Liver (tissue), 9 donors: ENCODE results near the gene NBEAL2. TPM values are rescaled to one million over a fixed set of nuclear protein-coding genes. Genes with fewer than 3 reads are reported as not detected.

Experiments used
- DNase-seq: peaks from one replicate; pipeline ENCODE4 v3.0.0-alpha.2; 2017; ENCODE audit warnings: low spot score
- H3K27ac ChIP-seq, 2 donors: one replicate each; pipeline ENCODE4 v1.7.0; 2013; ENCODE audit warnings: inconsistent platforms in 2 of 2, low read length in 2 of 2, control low read depth in 1 of 2, low read depth in 1 of 2, mild to moderate bottlenecking in 1 of 2
- H3K27me3 ChIP-seq, 4 donors: one replicate each; pipeline versions ENCODE4 v1.6.1 to v1.7.0; 2013; ENCODE audit warnings: low read length in 3 of 4, inconsistent platforms in 1 of 4, mild to moderate bottlenecking in 1 of 4, moderate library complexity in 1 of 4; ENCODE audit not compliant: control insufficient read depth in 4 of 4, insufficient read depth in 4 of 4
- H3K36me3 ChIP-seq, 4 donors: one replicate each; pipeline versions ENCODE4 v1.6.1 to v1.7.0; 2013; ENCODE audit warnings: low read length in 3 of 4, mild to moderate bottlenecking in 3 of 4, low read depth in 1 of 4, moderate library complexity in 1 of 4; ENCODE audit not compliant: control insufficient read depth in 4 of 4, insufficient read depth in 3 of 4
- H3K4me1 ChIP-seq, 4 donors: one replicate each; pipeline versions ENCODE4 v1.6.1 to v1.7.0; 2013; ENCODE audit warnings: low read length in 3 of 4, mild to moderate bottlenecking in 3 of 4, moderate library complexity in 1 of 4; ENCODE audit not compliant: control insufficient read depth in 4 of 4, insufficient read depth in 4 of 4
- H3K4me3 ChIP-seq, 3 donors: one replicate each; pipeline versions ENCODE4 v1.6.1 to v1.7.0; 2013; ENCODE audit warnings: low read length in 3 of 3, control low read depth in 1 of 3, low read depth in 1 of 3, mild to moderate bottlenecking in 1 of 3
- H3K9ac ChIP-seq, 2 donors: one replicate each; pipeline ENCODE4 v1.7.0; 2013; ENCODE audit warnings: low read length in 2 of 2, mild to moderate bottlenecking in 2 of 2, moderate library complexity in 2 of 2, control low read depth in 1 of 2, low read depth in 1 of 2
- H3K9me3 ChIP-seq, 4 donors: one replicate each; pipeline versions ENCODE4 v1.6.1 to v1.7.0; 2013; ENCODE audit warnings: low read length in 3 of 4; ENCODE audit not compliant: control insufficient read depth in 4 of 4
- EGR1 ChIP-seq, 2 donors: IDR thresholded peaks; 2 replicates each; pipeline ENCODE4 v1.6.1; 2016 to 2018; ENCODE audit warnings: antibody characterized with exemption in 2 of 2, low read depth in 2 of 2
- FOXA1 ChIP-seq: IDR thresholded peaks from 2 replicates; pipeline ENCODE4 v1.6.1; 2016; ENCODE audit warnings: antibody characterized with exemption
- FOXA2 ChIP-seq: IDR thresholded peaks from 2 replicates; pipeline ENCODE4 v1.6.1; 2016; ENCODE audit warnings: antibody characterized with exemption
- HNF4A ChIP-seq, 2 donors: conservative IDR thresholded peaks; 2 replicates each; pipeline ENCODE4 v1.6.1; 2016; ENCODE audit warnings: antibody characterized with exemption in 2 of 2, mild to moderate bottlenecking in 2 of 2
- HNF4G ChIP-seq: IDR thresholded peaks from 2 replicates; pipeline ENCODE4 v1.6.1; 2016; ENCODE audit warnings: antibody characterized with exemption
- JUND ChIP-seq, 2 donors: IDR thresholded peaks; 2 replicates each; pipeline ENCODE4 v1.6.1; 2016; ENCODE audit warnings: antibody characterized with exemption in 2 of 2
- RAD21 ChIP-seq, 2 donors: IDR thresholded peaks; 2 replicates each; pipeline ENCODE4 v1.6.1; 2016; ENCODE audit warnings: antibody characterized with exemption in 2 of 2, mild to moderate bottlenecking in 2 of 2
- RXRA ChIP-seq, 2 donors: IDR thresholded peaks; 2 replicates each; pipeline ENCODE4 v1.6.1; 2017 to 2018; ENCODE audit warnings: antibody characterized with exemption in 2 of 2, mild to moderate bottlenecking in 1 of 2
- TAF1 ChIP-seq: conservative IDR thresholded peaks from 2 replicates; pipeline ENCODE4 v1.6.1; 2016; ENCODE audit warnings: antibody characterized with exemption, mild to moderate bottlenecking
- YY1 ChIP-seq: IDR thresholded peaks from 2 replicates; pipeline ENCODE4 v1.6.1; 2016; ENCODE audit warnings: antibody characterized with exemption, mild to moderate bottlenecking
- ZBTB33 ChIP-seq: IDR thresholded peaks from 2 replicates; pipeline ENCODE4 v1.6.1; 2016; ENCODE audit warnings: antibody characterized with exemption
- WGBS: extraction: QIAGEN DNeasy Blood & Tissue Kit; methylation state at CpG from one replicate; pipeline ENCODE4 v1.1.7; 2013; 5-methylcytosine and 5-hydroxymethylcytosine counted together
- polyA plus RNA-seq, 2 donors: library from polyadenylated mRNA; stranded (reverse) in 1 of 2; unstranded in 1 of 2; fragments of 200-250 nt in 1 of 2; fragments of >200 nt in 1 of 2; fragmentation: Nextera tagmentation in 1 of 2; extraction: Ambion mirVana in 1 of 2; gene quantifications; one replicate each; pipeline versions ENCODE4 v1.2.1 to v1.2.3, GENCODE V29; 2013 to 2015
- total RNA-seq, 2 donors: library from RNA; depleted of rRNA; stranded (reverse); fragments of >200 nt; gene quantifications; one replicate each; pipeline ENCODE4 v1.2.3, GENCODE V29; 2014
- TF ChIP-seq, protein P1 (sequence below): IDR thresholded peaks from 2 replicates; pipeline ENCODE4 v1.6.1; 2016; ENCODE audit warnings: antibody characterized with exemption
- TF ChIP-seq, protein P2 (sequence below): fragments of 150-350 bp; IDR thresholded peaks from 2 replicates; pipeline ENCODE4 v1.5.1; 2017; ENCODE audit warnings: improper control_type of control experiment, low read depth, low read length; ENCODE audit not compliant: missing input control
- TF ChIP-seq, protein P3 (sequence below): IDR thresholded peaks from 2 replicates; pipeline ENCODE4 v1.6.1; 2016; ENCODE audit warnings: antibody characterized with exemption
- TF ChIP-seq, protein P4 (sequence below): IDR thresholded peaks from 2 replicates; pipeline ENCODE4 v1.6.1; 2016; ENCODE audit warnings: antibody characterized with exemption, mild to moderate bottlenecking
- donor health status: healthy.
- donor health status: healthy.
- donor health status: healthy.
- donor health status: healthy.
- donor health status: healthy.

Gene NBEAL2
- total and polyA plus RNA-seq, 4 donors: 2.0 to 20.7 (median 7.6) TPM

- no peak overlapping the region for H3K9ac ChIP-seq
- TF ChIP-seq, protein P1, sequence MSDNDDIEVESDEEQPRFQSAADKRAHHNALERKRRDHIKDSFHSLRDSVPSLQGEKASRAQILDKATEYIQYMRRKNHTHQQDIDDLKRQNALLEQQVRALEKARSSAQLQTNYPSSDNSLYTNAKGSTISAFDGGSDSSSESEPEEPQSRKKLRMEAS: no peak
- TF ChIP-seq JUND (IDR thresholded peaks at IDR 0.05): no peak
- TF ChIP-seq YY1: no peak
- TF ChIP-seq TAF1: no peak
- TF ChIP-seq, protein P2, sequence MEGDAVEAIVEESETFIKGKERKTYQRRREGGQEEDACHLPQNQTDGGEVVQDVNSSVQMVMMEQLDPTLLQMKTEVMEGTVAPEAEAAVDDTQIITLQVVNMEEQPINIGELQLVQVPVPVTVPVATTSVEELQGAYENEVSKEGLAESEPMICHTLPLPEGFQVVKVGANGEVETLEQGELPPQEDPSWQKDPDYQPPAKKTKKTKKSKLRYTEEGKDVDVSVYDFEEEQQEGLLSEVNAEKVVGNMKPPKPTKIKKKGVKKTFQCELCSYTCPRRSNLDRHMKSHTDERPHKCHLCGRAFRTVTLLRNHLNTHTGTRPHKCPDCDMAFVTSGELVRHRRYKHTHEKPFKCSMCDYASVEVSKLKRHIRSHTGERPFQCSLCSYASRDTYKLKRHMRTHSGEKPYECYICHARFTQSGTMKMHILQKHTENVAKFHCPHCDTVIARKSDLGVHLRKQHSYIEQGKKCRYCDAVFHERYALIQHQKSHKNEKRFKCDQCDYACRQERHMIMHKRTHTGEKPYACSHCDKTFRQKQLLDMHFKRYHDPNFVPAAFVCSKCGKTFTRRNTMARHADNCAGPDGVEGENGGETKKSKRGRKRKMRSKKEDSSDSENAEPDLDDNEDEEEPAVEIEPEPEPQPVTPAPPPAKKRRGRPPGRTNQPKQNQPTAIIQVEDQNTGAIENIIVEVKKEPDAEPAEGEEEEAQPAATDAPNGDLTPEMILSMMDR: no peak
- TF ChIP-seq HNF4A (conservative IDR thresholded peaks at IDR 0.05): no peak
- no peak for TF ChIP-seq FOXA1
- TF ChIP-seq RXRA (IDR thresholded peaks at IDR 0.05): no peak
- TF ChIP-seq ZBTB33: no peak
- no peak for TF ChIP-seq HNF4G
- TF ChIP-seq, protein P3, sequence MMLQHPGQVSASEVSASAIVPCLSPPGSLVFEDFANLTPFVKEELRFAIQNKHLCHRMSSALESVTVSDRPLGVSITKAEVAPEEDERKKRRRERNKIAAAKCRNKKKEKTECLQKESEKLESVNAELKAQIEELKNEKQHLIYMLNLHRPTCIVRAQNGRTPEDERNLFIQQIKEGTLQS: no peak
- TF ChIP-seq FOXA2: no peak
- TF ChIP-seq EGR1 (IDR thresholded peaks at IDR 0.05; ENCODE audit: low read depth in 2 of 2): no peak
- TF ChIP-seq, protein P4, sequence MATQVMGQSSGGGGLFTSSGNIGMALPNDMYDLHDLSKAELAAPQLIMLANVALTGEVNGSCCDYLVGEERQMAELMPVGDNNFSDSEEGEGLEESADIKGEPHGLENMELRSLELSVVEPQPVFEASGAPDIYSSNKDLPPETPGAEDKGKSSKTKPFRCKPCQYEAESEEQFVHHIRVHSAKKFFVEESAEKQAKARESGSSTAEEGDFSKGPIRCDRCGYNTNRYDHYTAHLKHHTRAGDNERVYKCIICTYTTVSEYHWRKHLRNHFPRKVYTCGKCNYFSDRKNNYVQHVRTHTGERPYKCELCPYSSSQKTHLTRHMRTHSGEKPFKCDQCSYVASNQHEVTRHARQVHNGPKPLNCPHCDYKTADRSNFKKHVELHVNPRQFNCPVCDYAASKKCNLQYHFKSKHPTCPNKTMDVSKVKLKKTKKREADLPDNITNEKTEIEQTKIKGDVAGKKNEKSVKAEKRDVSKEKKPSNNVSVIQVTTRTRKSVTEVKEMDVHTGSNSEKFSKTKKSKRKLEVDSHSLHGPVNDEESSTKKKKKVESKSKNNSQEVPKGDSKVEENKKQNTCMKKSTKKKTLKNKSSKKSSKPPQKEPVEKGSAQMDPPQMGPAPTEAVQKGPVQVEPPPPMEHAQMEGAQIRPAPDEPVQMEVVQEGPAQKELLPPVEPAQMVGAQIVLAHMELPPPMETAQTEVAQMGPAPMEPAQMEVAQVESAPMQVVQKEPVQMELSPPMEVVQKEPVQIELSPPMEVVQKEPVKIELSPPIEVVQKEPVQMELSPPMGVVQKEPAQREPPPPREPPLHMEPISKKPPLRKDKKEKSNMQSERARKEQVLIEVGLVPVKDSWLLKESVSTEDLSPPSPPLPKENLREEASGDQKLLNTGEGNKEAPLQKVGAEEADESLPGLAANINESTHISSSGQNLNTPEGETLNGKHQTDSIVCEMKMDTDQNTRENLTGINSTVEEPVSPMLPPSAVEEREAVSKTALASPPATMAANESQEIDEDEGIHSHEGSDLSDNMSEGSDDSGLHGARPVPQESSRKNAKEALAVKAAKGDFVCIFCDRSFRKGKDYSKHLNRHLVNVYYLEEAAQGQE: no peak
- no peak for TF ChIP-seq RAD21 (IDR thresholded peaks at IDR 0.05)
Measured at GRCh38 chr3:46935989-46936558, 43.4 kb upstream of the NBEAL2 start.

GRCh38 chr3:46936733-46937250, 42.7 kb upstream of the NBEAL2 start:
- H3K27me3 ChIP-seq: no peaks in the 10 kb centered on the region
- TF ChIP-seq YY1 (no peak), JUND (IDR thresholded peaks at IDR 0.05) (no peak), FOXA2 (no peak), HNF4G (no peak)
- TF ChIP-seq, protein P2: no peak
- TF ChIP-seq, protein P1: no peak
- H3K4me3 ChIP-seq: no peak overlapping the region
- peaks cover 3 to 24% (median 6%) of the 10 kb centered on the region in 4 donors for H3K36me3 ChIP-seq
- DNase-seq: no peak
- 91% methylated on average over 5 of the region's 5 CpGs for whole genome bisulfite sequencing
- H3K9ac ChIP-seq: no peak overlapping the region
- H3K27ac ChIP-seq: peak overlapping the region; percentile 5 to 74
- no peaks in the 10 kb centered on the region for H3K9me3 ChIP-seq
- peaks cover 17 to 50% (median 42%) of the 10 kb centered on the region in 4 donors for H3K4me1 ChIP-seq

More at GRCh38 chr3:46935989-46936558, 43.4 kb upstream of the NBEAL2 start:
- H3K4me3 ChIP-seq: no peak overlapping the region
- WGBS: 83% methylated on average over 7 of the region's 7 CpGs
- H3K9me3 ChIP-seq: no peaks in the 10 kb centered on the region
- H3K36me3 ChIP-seq: peaks cover 3 to 24% (median 6%) of the 10 kb centered on the region in 4 donors
- H3K27me3 ChIP-seq: no peaks in the 10 kb centered on the region
- H3K4me1 ChIP-seq: peaks cover 21 to 57% (median 49%) of the 10 kb centered on the region in 4 donors
- DNase-seq: no peak
- peak overlapping the region in 1 of 2 donors; percentile 74 for H3K27ac ChIP-seq
